NCI-H446 treated with DMSO at 0.1 percent for 48 hours (cell line): ENCODE data around the gene USP30.

ENCODE experiments used
- DNase-seq: peaks from one replicate; lab custom pipeline; 2025; lab: John Stamatoyannopoulos, UW

USP30 gene

DNA sequence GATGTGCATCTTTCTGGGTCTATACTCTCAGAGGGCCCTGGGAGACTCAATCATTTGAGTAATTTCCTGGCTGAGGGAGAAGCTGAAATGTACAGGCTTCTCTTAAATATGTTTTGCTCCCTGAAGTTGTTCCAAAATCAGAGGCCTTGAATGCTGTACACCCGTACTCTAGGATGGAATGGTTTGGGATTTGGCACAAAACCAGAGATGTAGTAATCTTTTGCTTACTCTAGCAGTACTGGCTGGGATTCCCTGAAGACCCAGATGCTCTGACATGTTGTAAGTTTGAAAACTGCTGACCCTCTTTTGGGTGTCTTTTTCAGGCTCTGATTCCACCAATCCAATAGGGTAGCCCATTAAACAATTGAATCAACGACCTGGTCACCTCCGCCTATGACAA, 74.4 kb downstream of the USP30 start:
- DNase-seq: no peak

- DNase-seq: no peak
These were observed 75.3 kb downstream of the USP30 start for GRCh38 chr12:109127533-109128242.

- DNase-seq: no peak
These were observed 78.1 kb downstream of the USP30 start for GRCh38 chr12:109130297-109131153.

DNA sequence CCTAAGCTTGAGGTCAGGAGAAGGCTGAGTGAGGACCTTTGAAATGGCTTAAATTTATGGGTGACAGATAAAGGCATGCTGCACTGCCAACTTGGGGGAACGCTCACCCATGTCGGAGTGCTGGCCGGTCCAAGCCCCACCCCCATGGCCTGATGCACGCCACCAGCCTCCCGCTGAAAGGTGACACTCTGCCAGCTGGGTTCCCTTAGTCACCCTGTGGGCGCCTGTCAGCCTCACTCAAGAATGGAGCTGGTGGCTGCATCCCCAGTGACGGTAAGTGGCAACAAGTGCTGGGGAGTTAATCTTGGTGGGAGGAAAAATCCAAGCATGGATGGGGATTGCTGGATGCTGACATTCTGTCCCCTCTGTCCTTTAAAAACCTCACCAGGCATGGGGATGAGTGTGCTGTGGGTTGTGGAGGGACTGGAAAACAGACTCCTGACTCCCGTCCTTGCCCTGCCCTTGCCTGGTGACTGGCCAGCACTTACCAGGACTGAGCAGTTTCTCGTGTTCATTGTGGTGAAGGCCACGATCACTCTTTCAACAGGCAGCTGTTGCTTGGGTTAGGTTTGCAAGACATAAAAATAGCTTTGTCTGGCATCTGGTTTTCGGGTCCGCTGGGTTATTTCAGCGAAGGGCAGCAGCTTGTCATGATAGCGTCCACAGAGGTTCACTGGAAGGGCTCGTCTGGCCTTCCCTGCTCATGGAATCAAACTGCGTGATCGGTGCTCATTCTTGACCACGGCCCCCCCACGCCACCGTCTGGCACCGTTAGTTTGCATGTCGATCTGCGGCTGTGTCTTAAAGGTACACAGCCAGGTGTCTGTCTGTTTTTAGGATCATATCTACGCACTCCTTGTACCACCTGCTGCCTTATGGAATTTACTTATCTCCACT, 79.0 kb downstream of the USP30 start:
- no peak for DNase-seq

DNA sequence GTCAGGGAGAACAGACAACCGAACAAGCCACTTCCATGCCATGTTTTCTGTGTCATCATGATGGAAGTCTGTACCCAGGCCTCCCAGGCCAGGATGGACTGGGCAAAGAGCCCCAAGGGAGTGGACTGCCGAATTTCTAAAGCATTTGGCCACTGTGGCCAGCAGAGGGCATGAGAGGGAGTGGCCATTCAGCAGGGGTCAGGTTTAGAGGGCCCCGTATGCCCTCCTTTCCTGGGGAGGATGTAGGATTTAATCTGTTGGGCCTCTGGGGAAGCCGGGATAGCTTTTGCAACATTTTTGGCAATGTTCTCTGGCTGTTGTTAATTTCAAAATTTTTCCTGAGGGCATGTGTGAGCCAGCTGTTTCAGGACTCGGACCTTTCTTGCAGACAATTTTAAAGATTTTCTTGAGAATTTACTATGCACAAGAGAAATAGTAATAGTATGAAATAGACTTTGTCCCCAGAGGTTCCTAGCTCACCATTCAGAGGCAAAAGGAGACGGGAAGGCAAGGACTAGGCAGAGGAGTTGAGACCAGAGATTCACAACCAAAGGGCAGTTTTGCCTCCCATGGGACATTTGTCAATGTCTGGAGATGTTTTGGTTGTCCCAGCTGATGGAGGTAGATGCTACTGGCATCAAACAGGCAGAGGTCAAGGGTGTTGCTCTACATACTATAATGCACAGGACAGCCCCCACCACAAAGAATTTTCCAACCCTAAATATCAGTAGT, 82.0 kb downstream of the USP30 start:
- no peak for DNase-seq

DNA sequence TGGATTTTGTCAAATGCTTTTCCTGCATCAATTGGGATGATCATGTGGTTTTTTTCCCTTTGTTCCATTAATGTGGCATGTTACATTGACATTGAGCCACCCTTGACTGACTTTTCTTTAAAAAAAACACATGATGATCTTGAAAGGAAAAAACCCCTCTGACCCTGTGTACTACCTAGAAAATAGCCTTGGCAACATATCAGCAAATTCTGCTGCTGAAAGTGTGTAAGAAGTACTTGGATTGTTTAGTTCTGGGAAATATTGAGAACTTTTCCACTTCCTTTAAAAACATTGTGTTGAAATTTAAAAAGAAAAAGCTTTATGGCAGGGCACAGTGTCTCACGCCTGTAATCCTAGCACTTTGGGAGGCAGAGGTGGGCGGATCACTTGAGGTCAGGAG, 84.7 kb downstream of the USP30 start:
- no peak for DNase-seq
